HG03469 (cell line): Measurements from ENCODE around the gene PROZ.

Experiments used
- ATAC-seq: cut with Tn5 transposase; IDR thresholded peaks from one replicate; pipeline ENCODE4 v1.9.1; 2021; ENCODE audit warnings: mild to moderate bottlenecking, moderate library complexity, moderate number of reproducible peaks; ENCODE audit not compliant: unreplicated experiment

Gene PROZ

DNA sequence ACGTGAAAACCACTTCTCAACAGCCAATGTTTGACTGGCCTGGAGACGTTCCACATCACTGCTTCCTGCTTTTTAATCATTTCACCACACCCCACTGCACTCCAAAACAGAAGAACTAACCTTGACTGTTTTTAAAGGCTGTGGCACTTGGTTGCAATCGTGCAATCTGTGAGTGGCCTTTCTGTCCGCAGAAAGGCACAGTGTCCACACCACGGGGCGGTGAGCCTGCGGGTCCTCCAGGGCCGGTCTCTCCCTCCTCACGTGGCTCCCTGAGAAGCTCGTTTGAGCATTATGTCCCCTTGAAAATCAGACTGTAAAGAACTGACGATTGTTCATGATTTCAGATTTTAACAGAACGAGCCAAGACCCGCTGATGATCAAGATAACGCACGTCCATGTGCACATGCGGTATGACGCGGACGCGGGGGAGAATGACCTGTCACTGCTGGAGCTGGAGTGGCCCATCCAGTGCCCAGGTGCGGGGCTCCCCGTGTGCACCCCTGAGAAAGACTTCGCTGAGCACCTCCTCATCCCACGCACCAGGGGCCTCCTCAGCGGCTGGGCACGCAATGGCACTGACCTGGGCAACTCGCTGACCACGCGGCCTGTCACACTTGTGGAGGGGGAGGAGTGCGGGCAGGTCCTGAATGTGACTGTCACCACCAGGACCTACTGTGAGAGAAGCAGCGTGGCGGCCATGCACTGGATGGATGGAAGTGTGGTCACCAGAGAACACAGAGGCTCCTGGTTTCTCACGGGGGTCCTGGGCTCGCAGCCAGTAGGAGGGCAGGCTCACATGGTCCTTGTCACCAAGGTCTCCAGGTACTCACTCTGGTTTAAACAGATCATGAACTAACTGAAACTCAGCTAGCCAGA is 13.0 kb downstream of the PROZ start:
- ATAC-seq: no peak

DNA sequence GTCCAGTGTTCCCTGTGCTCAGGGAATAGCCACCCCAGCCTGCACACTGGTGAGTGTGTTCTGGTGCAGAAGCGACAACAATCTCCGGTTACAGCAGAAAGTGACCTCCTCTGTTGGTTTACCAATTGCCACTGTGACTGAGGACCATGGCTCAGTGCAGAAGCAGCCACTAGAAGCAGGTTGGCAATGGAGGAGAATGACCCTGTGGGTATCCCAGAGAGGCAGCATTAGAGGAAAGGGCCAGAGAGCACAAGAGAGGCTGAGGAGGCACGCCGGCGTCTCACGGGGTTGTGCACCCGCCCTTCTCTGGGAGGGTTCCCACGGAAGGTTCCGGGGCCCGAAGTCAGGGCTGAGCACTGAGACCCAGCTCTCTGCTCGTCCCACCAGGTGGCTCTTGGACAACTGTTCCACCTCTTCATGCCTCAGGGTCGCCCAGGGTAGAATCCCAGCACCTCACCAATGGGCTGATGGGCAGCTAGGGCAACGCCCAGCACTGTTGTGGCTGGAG is 14.0 kb downstream of the PROZ start:
- no peak for ATAC-seq

DNA sequence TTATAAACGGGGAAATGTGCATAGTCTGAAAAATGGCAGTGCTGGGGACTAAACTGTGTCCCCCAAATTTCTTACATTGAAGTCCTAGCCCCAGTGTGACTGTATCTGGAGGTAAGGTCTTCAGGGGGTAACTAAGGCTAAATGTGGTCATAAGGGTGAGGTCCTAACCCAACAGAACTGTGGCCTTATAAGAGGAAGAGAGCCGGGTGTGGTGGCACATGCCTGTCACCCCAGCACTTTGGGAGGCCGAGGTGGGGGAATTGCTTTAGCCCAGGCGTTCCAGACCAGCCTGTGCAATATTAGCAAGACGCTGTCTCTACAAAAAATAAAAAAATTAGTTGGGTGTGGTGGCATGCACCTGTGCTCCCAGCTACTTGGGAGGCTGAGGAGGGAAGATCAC is 17.8 kb downstream of the PROZ start:
- ATAC-seq: no peak

DNA sequence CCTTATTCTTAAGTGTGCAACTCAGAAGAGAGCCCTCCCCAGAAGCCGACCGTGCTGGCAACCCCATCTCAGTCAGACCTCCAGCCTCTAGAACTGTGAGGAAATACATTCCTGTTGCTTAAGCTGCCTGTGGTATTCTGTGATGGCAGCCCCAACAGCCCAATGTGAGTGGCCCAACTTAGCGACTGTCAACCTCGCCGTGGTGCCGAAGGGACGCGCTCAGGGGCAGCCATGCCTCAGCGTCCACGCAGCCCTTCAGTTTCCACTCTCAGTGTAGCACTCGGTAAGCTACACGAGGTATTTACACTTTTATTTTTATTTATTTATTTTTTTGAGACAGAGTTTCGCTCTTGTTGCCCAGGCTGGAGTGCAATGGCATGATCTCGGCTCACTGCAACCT is 18.4 kb downstream of the PROZ start:
- no peak for ATAC-seq

DNA sequence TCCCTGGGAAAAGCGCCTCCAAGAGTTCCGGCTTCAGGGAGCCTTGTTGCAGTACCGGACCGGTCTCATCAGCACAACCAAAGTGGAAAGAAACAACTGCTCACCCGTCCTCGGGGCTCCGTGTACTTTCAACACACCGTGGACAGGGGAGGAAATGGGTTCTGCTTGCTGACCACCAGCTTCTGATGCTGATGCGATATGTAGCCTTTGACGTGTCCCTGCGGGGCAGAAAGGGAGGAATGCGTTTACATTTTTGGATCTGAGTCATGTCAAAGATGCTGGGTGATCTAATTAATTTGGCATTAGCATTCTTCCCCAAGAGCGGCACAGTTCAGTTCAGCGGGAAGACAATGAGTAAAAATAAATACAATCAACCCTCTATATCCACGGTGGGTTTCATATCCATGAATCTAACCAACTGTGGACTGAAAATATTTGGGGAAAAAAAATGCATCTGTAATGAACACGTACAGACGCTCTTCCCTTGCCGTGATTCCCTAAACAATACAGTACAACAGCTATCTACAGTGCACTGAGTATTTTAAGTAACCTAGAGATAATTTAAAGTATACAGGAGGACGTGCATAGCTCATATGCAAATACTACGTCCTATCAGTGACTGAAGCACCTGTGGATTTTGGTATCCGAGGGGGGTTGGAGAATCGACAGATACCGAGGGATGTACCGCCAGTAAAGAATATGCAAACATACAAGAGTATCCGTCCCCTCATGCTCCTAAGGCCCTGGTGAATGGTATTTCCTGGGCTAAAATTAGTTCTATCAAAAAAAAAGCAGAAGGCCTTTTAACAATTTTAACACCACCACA is 19.8 kb downstream of the PROZ start:
- no peak for ATAC-seq

- ATAC-seq: no peak
Measured at GRCh38 chr13:113178896-113179167, 20.4 kb downstream of the PROZ start.

DNA sequence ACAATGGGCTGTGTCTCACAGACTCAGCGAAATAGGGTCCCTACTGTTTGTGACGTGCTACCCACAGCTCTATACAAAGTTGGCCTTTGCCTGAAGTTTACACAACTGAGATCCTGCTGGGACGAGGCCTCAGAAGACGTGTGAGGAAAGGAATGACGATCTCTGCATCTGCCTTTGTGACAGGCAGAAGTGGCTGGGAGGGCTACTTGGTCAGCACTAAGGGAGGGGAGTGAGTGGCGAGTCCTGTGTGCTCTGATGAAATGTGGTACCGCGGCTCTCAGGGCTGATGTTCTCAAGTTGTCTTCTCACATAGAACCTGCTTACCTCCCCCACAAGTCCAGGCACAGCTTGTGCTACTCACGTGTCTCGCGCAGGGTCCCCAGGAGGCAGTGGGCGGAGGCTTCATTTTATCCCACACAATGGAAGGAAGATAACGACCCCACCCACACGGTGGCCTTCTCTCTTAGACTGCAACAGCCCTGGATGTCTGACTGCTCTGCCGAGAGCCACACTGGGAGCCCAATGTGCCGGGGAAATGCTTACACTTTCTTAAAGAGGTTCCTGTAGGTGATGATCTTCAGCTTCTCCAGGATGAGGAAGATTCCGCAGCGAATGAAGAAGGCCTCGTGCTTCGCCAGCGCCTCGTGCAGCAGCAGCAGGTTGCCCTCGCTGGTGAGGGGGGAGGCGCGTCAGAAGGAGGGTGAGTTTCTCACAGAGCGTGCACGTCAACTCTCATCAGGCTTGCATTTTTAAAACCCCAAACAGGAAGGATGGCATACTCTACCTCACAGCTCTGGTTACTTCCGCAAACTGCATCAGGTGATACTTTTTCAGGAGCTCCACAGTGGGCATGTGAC is 21.2 kb downstream of the PROZ start:
- no peak for ATAC-seq

GRCh38 chr13:113182046-113182445 is 23.6 kb downstream of the PROZ start:
- no peak for ATAC-seq

GRCh38 chr13:113183450-113184129 is 25.1 kb downstream of the PROZ start:
- no peak for ATAC-seq

- no peak for ATAC-seq
Measured at GRCh38 chr13:113184568-113185440, 26.4 kb downstream of the PROZ start.

DNA sequence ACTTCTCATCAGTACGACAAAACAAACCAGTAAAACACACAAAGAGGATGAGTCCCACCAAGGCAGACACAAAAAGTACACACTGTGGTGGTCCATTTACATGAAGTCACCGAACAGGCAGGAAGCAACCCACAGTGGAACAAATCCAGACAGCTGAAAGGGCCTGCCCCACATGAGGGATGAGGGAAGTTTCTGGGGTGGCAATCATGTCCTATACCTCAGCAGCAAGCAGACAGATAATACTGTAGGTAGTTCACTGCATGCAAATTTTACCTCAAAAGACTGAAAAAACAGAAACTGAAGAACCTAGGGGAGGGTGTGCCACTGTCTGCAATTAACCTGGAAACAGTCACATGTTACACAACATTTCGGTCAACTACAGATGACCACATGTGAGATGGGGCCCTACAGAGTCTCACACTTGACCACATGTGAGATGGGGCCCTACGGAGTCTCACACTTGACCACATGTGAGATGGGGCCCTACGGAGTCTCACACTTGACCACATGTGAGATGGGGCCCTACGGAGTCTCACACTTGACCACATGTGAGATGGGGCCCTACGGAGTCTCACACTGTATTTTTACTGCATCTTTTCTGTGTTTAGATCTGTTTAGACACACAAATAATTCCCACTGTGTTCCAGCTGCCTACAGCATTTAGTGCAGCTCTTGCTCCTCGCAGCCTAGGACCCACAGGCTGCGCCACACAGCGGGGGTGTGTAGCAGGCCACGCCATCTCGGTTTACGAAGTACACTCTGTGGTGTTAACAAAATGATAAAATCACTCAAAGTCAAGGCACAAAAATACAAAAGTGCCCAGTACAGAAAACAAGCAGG is 27.8 kb downstream of the PROZ start:
- ATAC-seq: no peak

DNA sequence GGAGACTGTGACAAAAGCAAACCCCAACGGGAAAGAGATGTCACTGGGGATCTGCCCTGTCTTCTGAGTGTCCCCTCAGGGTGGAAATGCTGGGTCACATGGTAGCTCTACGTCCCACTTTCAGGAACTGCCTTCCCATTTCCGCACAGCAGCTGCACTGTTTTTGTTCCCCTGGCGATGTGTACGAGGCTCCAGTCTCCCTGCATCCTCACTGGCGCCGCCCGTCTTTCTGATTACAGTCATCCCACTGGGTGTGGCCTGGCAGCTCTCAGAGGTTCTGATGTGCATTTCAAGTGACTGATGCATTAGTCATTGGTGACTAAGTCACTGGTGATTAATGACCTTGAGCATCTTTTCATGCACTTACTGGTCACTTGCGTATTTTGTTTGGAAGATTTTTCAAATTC is 28.8 kb downstream of the PROZ start:
- no peak for ATAC-seq

GRCh38 chr13:113187883-113188665 is 29.6 kb downstream of the PROZ start:
- no peak for ATAC-seq

DNA sequence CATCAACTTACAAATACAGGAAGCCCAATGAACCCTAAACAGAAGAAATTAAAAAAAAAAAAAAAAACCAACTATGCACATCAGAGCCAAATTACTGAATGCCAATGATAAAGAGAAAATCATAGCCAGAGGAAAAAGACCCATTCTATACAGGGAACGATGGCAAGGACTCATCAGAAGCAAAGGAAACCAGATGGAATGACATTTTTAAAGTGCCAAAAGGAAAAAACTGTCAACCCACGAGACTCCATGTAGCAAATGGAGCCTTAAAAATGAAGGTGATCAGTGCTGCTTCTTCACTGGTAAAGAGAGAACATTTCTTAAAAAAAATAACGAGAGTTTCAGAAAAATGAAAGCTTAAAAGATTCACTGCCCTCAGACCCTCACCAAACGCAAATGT is 31.7 kb downstream of the PROZ start:
- ATAC-seq: no peak

GRCh38 chr13:113192279-113192678 is 33.8 kb downstream of the PROZ start:
- ATAC-seq: no peak

DNA sequence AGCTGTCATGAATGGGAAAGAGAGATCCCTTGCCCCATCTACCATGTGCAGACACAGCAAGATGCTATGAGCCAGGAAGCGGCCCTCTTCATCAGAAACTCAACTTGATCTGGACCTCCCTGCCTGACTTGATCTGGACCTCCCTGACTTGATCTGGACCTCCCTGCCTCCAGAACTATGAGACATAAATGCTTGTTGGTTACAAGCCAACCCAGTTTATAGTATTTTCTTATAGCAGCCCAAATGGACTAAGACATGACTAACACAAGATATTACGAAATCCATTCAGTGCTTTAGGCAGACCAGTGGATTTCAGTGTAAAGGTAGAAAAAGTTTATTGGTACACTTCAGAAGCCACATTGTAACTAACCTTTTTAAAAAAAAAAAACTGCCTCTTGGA is 34.5 kb downstream of the PROZ start:
- ATAC-seq: no peak

DNA sequence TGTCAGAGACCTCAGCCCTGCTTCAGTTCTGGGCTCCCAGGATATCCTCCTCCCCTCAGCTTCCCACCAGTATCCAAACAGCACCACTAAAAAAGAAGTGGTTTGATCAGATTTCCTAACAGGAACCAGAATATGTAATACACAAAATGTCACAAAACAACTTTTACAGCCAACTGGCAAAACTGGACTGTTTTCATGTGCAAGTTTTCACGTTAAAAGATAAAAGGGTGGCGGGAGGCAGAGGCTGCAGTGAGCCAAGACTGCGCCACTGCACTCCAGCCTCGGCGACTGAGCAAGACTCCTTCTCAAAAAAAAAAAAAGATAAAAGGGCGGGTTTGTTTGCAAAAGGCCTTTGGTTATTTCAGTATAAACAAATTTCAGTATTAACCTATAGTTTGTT is 36.9 kb downstream of the PROZ start:
- ATAC-seq: no peak
